Retinal pigment epithelial cell (primary cell): ENCODE measurements around the gene TRPM3.

Experiments used
- DNase-seq: peaks from one replicate; pipeline ENCODE4 v3.0.0-alpha.2; 2010; ENCODE audit warnings: low read depth
- H3K4me3 ChIP-seq: 2 replicates; pipeline ENCODE4 v1.5.1; 2011; ENCODE audit warnings: mild to moderate bottlenecking, low read length, control low read depth, moderate library complexity
- CTCF ChIP-seq: conservative IDR thresholded peaks from 2 replicates; pipeline ENCODE4 v1.5.1; 2011; ENCODE audit warnings: low read depth, low read length, control low read depth, inconsistent platforms

Gene TRPM3

GRCh38 chr9:70784456-70784855 lies 337.0 kb downstream of the TRPM3 start:
- no peak for TF ChIP-seq CTCF
- DNase-seq: no peak
- no peak overlapping the region for H3K4me3 ChIP-seq

GRCh38 chr9:70778568-70778967 lies 342.9 kb downstream of the TRPM3 start:
- TF ChIP-seq CTCF: no peak
- no peak overlapping the region for H3K4me3 ChIP-seq
- DNase-seq: no peak

- TF ChIP-seq CTCF: no peak
- no peak overlapping the region for H3K4me3 ChIP-seq
- DNase-seq: no peak
Measured at GRCh38 chr9:70773579-70773978, 347.8 kb downstream of the TRPM3 start.

- no peak for TF ChIP-seq CTCF
- H3K4me3 ChIP-seq: no peak overlapping the region
- DNase-seq: no peak
Measured at GRCh38 chr9:70772601-70773000, 348.8 kb downstream of the TRPM3 start.

GRCh38 chr9:70765946-70766345 lies 355.5 kb downstream of the TRPM3 start:
- no peak overlapping the region for H3K4me3 ChIP-seq
- DNase-seq: no peak
- no peak for TF ChIP-seq CTCF

GRCh38 chr9:70761139-70761670 lies 360.2 kb downstream of the TRPM3 start:
- H3K4me3 ChIP-seq: no peak overlapping the region
- TF ChIP-seq CTCF: no peak
- no peak for DNase-seq

GRCh38 chr9:70760228-70760627 lies 361.2 kb downstream of the TRPM3 start:
- H3K4me3 ChIP-seq: no peak overlapping the region
- TF ChIP-seq CTCF: no peak
- no peak for DNase-seq
